Sigmoid colon (tissue), 4 donors: ENCODE results near the gene SPTBN1.

ENCODE experiments used
- CTCF ChIP-seq, 4 experiments: fragments of 450-650 bp in 3 of 4; fragments of 200-600 bp in 1 of 4; IDR thresholded peaks; one replicate each; pipeline ENCODE4 v1.5.1; 2016 to 2019; ENCODE audit warnings: antibody characterized with exemption in 4 of 4, mild to moderate bottlenecking in 3 of 4, moderate library complexity in 2 of 4
- EP300 ChIP-seq, 4 donors: sonication (generic); formaldehyde crosslinking; IDR thresholded peaks; one replicate each; pipeline ENCODE4 v1.6.1; 2017; ENCODE audit warnings: antibody characterized with exemption in 4 of 4
- POLR2A ChIP-seq, 2 donors: fragments of 450-650 bp; IDR thresholded peaks; one replicate each; pipeline ENCODE4 v1.6.1; 2016; ENCODE audit warnings: antibody characterized with exemption in 2 of 2, mild to moderate bottlenecking in 2 of 2, moderate library complexity in 2 of 2
- POLR2AphosphoS5 ChIP-seq, 4 donors: sonication (generic); formaldehyde crosslinking; IDR thresholded peaks; one replicate each; pipeline ENCODE4 v1.6.1; 2017; ENCODE audit warnings: antibody characterized with exemption in 4 of 4

- TF ChIP-seq POLR2A (IDR thresholded peaks at IDR 0.05) (no peak), POLR2AphosphoS5 (IDR thresholded peaks at IDR 0.05) (peak in 3 of 4 donors; percentile 8 to 34 (median 17)), CTCF (IDR thresholded peaks at IDR 0.05) (no peak), EP300 (IDR thresholded peaks at IDR 0.05) (no peak)
Observed at GRCh38 chr2:54556621-54557121, 100.5 kb downstream of the SPTBN1 start.
